Measurements from ENCODE around the gene MMP2.

GRCh38 chr16:55476625-55477533 is 2.1 kb upstream of the MMP2 start:
- TF ChIP-seq CTCF (IDR thresholded peaks at IDR 0.05) (no peak), POLR2A (IDR thresholded peaks at IDR 0.05) (no peak)

All from heart left ventricle (tissue), 13 donors.